ENCODE results near the gene MEGF6. TPM values are rescaled to one million over a fixed set of nuclear protein-coding genes. Genes with fewer than 3 reads are reported as not detected.

The MEGF6 gene
- total RNA-seq, 2 donors from 2014 or later = 273 to 304 TPM

DNA sequence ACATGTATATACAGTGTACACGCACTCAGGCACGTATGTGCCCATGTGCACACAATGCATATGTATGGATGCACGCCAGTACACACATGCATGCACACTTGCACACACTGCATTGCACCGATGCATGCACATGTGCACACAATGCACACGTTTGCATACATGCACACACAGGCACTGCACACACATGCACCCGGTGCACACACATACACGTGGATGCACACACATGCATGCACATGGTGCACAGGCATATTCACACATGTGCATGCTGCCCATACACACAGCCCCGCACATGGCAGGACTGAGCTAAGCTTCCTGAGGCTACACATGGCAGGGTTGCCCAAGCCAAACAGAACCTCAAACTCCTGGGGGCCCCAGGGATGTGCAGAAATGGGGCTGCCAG lies 137.3 kb downstream of the MEGF6 start:
- Histone ChIP-seq H3K4me1 (ENCODE audit: control insufficient read depth in 1 of 2, low read depth in 2 of 2) (no peaks in the 10 kb centered on the region), H3K27ac (no peak overlapping the region), H3K36me3 (no peaks in the 10 kb centered on the region), H3K9me3 (no peaks in the 10 kb centered on the region), H3K4me3 (no peak overlapping the region), H3K27me3 (replicated peaks; ENCODE audit: insufficient read depth) (no peaks in the 10 kb centered on the region)
- TF ChIP-seq, protein P1, sequence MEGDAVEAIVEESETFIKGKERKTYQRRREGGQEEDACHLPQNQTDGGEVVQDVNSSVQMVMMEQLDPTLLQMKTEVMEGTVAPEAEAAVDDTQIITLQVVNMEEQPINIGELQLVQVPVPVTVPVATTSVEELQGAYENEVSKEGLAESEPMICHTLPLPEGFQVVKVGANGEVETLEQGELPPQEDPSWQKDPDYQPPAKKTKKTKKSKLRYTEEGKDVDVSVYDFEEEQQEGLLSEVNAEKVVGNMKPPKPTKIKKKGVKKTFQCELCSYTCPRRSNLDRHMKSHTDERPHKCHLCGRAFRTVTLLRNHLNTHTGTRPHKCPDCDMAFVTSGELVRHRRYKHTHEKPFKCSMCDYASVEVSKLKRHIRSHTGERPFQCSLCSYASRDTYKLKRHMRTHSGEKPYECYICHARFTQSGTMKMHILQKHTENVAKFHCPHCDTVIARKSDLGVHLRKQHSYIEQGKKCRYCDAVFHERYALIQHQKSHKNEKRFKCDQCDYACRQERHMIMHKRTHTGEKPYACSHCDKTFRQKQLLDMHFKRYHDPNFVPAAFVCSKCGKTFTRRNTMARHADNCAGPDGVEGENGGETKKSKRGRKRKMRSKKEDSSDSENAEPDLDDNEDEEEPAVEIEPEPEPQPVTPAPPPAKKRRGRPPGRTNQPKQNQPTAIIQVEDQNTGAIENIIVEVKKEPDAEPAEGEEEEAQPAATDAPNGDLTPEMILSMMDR (IDR thresholded peaks at IDR 0.05) = no peak
- ATAC-seq (ENCODE audit: insufficient number of reproducible peaks, low FRiP score, low read depth) = no peak
- no peak for DNase-seq (ENCODE audit: low spot score)

DNA sequence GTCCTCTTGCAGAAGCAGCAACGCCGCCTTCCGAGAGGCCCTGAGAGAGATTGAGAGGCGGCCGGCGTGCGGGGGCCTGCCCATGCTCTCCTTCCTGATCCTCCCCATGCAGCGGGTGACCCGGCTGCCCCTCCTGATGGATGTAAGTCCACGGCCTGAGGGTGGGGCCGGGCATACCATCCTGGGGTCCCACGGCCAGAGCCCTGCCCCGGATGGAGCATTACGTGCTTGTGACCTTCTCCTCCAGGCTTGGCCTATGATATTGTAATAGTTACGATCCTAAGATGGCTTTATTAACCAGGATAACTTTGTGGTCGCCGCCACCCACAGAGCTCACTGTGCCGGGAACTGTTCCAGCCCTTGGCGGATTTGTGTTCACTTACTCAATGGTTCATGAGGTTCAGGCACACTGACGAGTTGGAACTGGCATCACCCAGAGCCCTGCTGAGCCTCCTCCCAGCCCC lies 137.9 kb downstream of the MEGF6 start:
- no peaks in the 10 kb centered on the region for H3K9me3 ChIP-seq
- no peaks in the 10 kb centered on the region for H3K4me1 ChIP-seq (ENCODE audit: control insufficient read depth in 1 of 2, low read depth in 2 of 2)
- no peak for DNase-seq (ENCODE audit: low spot score)
- no peaks in the 10 kb centered on the region for H3K36me3 ChIP-seq
- H3K27ac ChIP-seq = no peak overlapping the region
- no peaks in the 10 kb centered on the region for H3K27me3 ChIP-seq (replicated peaks; ENCODE audit: insufficient read depth)
- H3K4me3 ChIP-seq = no peak overlapping the region
- TF ChIP-seq, protein P1 (IDR thresholded peaks at IDR 0.05) = no peak
- ATAC-seq (ENCODE audit: insufficient number of reproducible peaks, low FRiP score, low read depth) = no peak

DNA sequence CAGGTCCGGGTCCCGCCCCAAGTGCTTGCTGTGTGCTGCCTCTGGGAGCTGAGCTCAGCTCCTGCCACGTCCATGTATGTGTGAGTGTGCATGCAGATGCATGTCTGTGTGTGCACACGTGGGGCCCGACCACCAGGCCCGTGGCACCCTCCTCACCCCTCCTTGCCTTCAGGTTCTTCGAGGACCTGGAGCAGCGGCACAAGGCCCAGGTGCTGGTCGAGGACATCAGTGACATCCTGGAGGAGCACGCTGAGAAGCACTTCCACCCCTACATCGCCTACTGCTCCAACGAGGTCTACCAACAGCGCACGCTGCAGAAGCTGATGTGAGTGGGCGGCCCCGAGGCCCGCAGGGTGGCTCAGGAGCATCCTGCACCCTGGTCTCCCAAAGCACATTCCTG lies 138.4 kb downstream of the MEGF6 start:
- Histone ChIP-seq H3K27me3 (replicated peaks; ENCODE audit: insufficient read depth) (no peaks in the 10 kb centered on the region), H3K4me1 (ENCODE audit: control insufficient read depth in 1 of 2, low read depth in 2 of 2) (no peaks in the 10 kb centered on the region), H3K27ac (no peak overlapping the region), H3K36me3 (no peaks in the 10 kb centered on the region), H3K4me3 (no peak overlapping the region), H3K9me3 (no peaks in the 10 kb centered on the region)
- ATAC-seq (ENCODE audit: insufficient number of reproducible peaks, low FRiP score, low read depth) (no peak), DNase-seq (ENCODE audit: low spot score) (no peak)
- TF ChIP-seq, protein P1 (IDR thresholded peaks at IDR 0.05) = no peak

DNA sequence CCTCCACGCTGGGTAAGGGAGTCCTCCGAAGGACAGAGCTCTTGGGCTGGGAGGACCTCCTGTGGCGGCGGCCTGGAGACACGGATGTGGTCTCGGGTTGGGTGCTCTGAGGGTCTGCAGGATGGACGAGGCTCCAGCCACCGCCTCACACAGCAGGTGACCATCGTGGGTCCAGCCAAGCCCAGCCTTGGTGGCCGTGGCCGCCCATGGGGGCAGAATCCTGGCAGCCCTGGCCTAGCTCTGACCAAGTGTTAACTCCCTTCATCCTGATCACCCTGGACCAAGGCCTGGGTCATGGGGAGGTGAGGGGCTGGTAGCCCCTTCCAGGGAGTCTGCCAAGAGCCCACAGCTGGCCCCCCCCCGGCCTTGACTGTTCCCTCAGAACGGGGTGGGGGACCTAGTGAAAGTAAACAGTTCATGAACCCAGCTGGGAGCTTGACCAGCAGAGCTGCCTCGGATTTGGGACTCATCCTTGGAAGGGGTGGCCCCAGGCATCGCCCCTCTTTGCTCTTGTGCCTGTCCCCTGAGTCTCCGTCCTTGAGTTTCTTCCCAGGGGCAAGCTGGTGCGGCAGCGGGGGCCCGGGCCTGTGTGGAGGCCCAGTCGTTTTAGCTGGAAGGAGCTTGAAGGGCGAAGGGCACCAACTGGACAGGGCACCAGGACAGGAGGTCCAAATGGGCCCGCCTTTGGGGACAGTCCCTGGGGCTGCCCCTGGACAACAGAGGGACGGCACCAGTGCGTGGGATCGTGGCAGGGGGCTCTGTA lies 139.0 kb downstream of the MEGF6 start:
- no peak for ATAC-seq (ENCODE audit: insufficient number of reproducible peaks, low FRiP score, low read depth)
- TF ChIP-seq, protein P1 (IDR thresholded peaks at IDR 0.05) = no peak

DNA sequence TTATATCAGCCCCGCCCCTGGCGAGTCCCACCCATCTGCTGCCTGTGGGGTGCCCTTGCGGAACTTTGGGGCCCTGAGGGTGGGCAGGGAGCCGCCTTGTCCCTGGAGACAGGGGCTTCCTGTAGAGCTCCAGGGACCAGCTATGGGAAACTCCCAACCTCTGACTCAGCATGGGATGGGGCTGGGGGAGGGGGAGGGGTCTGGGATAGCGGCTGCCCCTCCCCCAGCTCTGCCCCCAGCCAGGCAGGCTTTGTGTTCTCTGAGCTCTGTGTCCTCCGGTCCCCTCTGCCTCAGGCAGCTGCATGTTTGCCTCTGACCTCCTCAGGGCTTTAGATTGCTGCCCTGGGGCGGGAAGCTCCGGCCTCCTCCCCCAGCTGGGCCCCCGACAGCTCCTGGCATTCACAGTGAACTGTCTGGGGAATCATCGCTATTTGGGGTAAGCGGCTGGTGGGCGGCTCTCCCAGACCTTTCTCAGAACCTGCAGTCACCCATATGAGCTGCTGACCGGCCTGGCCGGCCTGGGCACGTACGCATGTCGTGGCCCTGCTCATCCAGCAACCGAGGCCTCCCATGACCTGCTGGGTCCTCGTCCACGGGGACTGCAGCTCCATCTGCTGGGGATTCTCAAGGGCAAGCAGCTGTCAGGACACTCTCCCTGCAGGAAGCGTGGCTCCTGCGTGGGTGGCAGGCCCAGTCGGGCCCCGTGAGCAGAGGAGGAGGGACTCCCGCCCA lies 139.8 kb downstream of the MEGF6 start:
- no peaks in the 10 kb centered on the region for H3K27me3 ChIP-seq (replicated peaks; ENCODE audit: insufficient read depth)
- no peak overlapping the region for H3K27ac ChIP-seq
- no peak for ATAC-seq (ENCODE audit: insufficient number of reproducible peaks, low FRiP score, low read depth)

More for the DNA sequence above, 139.0 kb downstream of the MEGF6 start:
- no peak for DNase-seq (ENCODE audit: low spot score)
- Histone ChIP-seq H3K27me3 (replicated peaks; ENCODE audit: insufficient read depth) (no peaks in the 10 kb centered on the region), H3K4me3 (no peak overlapping the region), H3K27ac (no peak overlapping the region), H3K36me3 (no peaks in the 10 kb centered on the region), H3K4me1 (ENCODE audit: control insufficient read depth in 1 of 2, low read depth in 2 of 2) (no peaks in the 10 kb centered on the region), H3K9me3 (no peaks in the 10 kb centered on the region)

More for the DNA sequence above, 139.8 kb downstream of the MEGF6 start:
- no peaks in the 10 kb centered on the region for H3K36me3 ChIP-seq
- H3K4me1 ChIP-seq (ENCODE audit: control insufficient read depth in 1 of 2, low read depth in 2 of 2) = no peaks in the 10 kb centered on the region
- H3K4me3 ChIP-seq = no peak overlapping the region
- no peak for DNase-seq (ENCODE audit: low spot score)
- TF ChIP-seq, protein P1 (IDR thresholded peaks at IDR 0.05) = no peak
- H3K9me3 ChIP-seq = no peaks in the 10 kb centered on the region

Measured in thoracic aorta (tissue), 2 donors.